OCI-LY1 (cell line): Measurements from ENCODE around the gene MPHOSPH8.

Experiments
- CTCF ChIP-seq: fragments of 200-600 bp; sonication (generic), shearing (Covaris generic); IDR thresholded peaks from 2 replicates; pipeline ENCODE4 v1.5.1; 2017; ENCODE audit warnings: mild to moderate bottlenecking, antibody characterized with exemption, low read length, moderate library complexity, mixed read lengths
- EZH2 ChIP-seq: fragments of 200-600 bp; sonication (generic), shearing (Covaris generic); IDR thresholded peaks from 2 replicates; pipeline ENCODE4 v1.8.0; 2017; ENCODE audit warnings: borderline replicate concordance, mixed run types, mild to moderate bottlenecking, antibody characterized with exemption, low read length, moderate library complexity, mixed read lengths

- TF ChIP-seq CTCF = no peak
- no peak for TF ChIP-seq EZH2
Observed at GRCh38 chr13:19673473-19674430, 40.3 kb downstream of the MPHOSPH8 start.
